Activated naive CD8-positive, alpha-beta T cell treated with anti-CD3 and anti-CD28 coated beads, Interleukin-2, amount 50 U/mL, for 16 hours (primary cell): Measurements from ENCODE around the gene SEMA3F.
A peak's percentile ranks its signal among the peaks of the same experiment; 100 is the strongest.

Experiments
- DNase-seq: peaks from one replicate; pipeline ENCODE4 v3.0.0-alpha.2; 2020; ENCODE audit warnings: low read depth, low spot score

SEMA3F gene

GRCh38 chr3:50193286-50193685, 38.2 kb downstream of the SEMA3F start:
- DNase-seq = no peak

- no peak for DNase-seq
These were observed 38.6 kb downstream of the SEMA3F start for GRCh38 chr3:50193746-50194127.

- DNase-seq = peak; percentile 62
These were observed 39.2 kb downstream of the SEMA3F start for GRCh38 chr3:50194128-50194902.

- DNase-seq = no peak
These were observed 39.9 kb downstream of the SEMA3F start for GRCh38 chr3:50194903-50195500.

GRCh38 chr3:50195501-50196252, 40.6 kb downstream of the SEMA3F start:
- DNase-seq = no peak

GRCh38 chr3:50196253-50196801, 41.2 kb downstream of the SEMA3F start:
- no peak for DNase-seq

DNA sequence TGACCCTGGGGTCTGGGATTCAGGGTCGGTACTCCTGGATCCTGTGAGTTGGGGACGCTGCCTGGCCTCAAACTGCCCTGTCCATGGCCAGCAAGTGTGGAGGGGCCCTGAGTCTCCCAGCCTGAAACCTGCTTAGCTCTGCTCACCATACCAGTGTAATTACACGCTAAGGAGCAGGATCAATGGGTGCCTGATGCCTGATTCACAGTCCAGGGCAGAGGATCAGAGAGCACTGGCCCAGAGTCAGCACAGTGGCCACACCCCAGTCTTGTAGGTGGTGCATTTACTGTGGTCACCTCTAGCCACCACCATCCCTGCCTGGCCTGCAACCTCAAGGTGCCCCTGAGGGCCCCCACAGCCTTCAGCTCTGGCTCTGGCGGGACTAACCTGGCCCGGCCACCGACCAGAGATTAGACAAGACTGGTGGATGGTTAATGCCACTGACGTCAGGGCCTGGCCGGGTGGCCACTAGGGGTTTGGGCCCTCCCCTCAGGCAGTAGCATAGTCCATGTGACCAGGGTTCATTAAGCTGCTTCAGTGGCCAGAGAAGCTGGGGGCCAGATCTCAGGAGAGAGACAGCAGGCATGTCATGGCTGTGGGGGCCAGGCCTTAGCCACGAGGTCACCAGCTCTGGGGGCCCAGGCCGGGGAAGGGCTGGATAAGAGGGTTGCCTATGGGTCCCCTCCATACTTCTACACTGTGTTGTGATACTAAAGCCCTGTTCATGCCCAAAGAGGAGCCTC, 46.6 kb downstream of the SEMA3F start:
- DNase-seq = no peak

- DNase-seq = no peak
These were observed 47.4 kb downstream of the SEMA3F start for GRCh38 chr3:50202353-50203112.

- DNase-seq = no peak
These were observed 48.1 kb downstream of the SEMA3F start for GRCh38 chr3:50203113-50203808.

DNA sequence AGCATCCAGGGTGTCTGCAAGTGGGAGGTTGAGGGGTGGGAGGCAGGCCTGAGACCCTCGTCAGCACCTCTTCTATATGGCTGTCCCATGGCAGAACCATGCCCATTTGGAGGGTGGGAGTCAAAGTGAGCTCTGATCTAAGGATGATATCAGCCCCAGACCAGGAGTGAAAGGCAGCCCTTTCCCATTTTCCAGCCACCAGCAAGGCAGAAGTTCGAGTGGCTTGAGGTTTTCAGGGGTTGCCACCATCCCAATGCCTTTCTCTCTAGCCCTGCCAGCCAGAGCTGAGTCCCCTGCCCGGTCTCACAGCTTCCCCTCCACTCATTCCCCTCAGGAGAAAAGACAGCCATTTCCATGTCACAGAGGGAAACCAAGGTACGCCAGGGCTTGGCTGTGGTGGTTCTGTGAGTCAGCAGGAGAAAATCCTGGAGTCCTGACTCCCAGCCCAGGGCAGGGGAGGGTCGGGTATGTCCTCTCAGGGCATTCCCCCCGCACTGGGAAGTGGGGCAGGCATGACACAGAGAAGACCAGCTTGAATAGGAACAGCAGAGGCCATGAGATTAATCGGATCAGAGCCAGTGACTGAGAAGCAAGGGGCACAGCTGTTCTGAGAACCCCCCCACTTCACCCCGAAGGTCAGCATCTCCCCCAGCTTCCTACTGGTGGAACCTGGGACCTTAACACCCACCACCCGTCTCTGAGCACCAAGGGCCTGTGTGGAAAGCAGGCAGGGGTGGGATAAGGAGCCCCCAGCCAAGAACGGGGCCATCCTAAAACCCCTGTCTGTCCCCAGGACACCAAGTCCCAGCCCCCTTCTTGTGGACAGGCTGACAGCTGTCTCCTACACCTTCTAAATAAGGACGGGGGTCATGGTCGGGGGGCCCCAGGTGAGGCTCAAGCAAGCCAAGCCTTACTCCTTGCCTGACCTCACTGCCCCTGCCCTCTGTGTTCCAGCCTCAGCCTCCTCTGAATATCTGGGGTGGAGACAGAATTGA, 49.0 kb downstream of the SEMA3F start:
- DNase-seq = no peak

GRCh38 chr3:50204804-50205412, 49.8 kb downstream of the SEMA3F start, which contains the start of gene SLC38A3:
TSS of gene SLC38A3 (plus strand) at chr3:50205271. CDS start at chr3:50214200, 8,929 bp downstream.
- DNase-seq = no peak

DNA sequence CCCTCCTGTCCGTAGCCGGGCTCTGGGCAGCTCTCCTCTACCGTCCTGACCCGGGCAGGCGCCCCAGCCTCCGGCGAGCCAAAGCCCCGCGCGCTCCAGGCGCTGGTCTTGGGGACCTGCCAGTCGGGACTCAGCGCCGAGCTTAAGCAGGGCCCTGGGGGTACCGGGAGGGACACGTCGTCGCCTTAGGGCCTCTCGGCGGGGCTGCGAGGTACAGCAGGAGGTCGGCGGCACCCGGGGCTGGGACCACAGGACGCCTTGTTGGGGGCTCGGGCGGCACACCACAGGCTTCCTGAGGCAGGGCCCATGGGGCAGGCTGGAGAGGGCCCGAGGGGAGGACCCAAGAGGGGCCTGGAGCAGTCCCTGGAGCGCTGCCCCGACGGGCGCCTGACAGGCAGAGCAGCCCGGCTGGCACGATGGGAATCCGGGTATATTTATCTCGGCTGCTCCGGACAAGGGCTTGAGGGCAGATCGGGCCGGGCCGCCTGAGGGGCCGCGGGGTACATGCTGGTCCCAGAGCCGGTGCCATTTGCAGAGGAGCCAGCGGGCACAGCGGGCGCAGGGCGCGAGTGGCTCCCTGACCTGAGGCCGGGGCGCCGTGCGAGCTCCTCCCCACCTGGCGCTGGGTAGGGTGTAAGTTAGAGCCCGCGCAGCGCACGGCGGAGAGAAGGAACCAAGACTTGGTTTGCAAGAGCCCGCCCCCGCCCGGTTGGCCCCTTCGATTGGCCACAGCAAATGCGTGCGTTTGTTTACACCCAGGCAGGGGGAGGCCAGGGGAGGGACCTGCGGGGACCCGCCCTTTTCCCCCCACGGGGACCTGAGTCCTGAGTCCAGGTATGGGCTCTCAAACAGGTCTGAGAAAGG, 50.5 kb downstream of the SEMA3F start:
- no peak for DNase-seq

GRCh38 chr3:50207359-50208042, 52.4 kb downstream of the SEMA3F start:
- DNase-seq = no peak

DNA sequence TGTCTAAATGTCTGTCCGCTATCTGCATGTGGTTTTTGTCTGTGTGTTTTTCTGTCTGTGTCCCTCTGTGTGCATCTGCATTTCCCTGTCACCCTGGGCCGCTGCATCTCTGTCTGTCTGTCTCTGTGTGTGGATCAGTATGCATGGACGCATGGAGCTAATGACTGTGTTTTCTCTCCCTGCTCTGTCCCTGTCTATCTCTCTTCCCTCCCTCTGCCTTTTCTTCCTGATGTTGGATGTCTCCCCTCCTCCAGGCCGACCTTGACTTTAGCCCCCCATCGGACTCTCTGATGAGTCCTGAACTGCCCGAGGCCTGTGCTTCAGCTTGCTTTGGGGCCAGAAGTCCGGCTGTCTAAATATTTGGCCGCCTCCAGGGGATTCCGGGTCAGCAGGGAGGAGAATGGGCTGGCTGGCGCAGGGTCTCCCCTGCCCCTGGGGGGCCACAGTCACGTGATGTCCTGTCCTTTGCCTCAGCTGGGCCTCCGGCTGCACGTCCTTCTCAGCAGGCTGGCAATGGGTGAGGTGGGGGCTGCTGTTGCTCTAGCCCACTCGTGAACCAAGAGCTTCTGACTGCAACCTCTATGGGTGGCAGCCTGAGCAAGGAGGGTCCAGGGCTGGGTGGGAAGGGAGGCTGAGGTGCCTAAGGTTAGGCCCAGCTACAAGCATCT, 53.7 kb downstream of the SEMA3F start:
- DNase-seq = no peak

DNA sequence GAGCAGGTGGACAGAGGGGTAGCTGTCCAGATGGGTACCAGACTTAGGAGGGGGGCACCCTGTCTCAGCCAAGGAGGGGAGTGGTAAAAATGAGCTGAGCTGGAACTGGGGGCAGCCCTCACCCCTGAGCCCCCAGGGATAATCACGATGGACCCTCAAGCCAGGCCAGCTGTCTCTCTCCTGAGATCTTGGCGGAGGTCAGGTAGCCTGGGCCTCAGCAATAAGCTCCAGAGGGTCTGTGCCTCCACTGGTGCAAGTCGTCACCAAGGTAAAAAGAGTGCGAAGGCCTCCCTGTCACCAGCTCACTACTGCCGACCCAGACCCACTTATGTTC, 55.0 kb downstream of the SEMA3F start:
- no peak for DNase-seq

- no peak for DNase-seq
These were observed 55.6 kb downstream of the SEMA3F start for GRCh38 chr3:50210510-50211367.
